Neural cell (in vitro differentiated cells): ENCODE data around the gene EYA3. TPM values are rescaled to one million over a fixed set of nuclear protein-coding genes. Genes with fewer than 3 reads are reported as not detected.

ENCODE experiments used
- H2AFZ ChIP-seq: fragments of 200-600, 300-800 bp; sonication (generic), shearing (Covaris generic); 2 replicates; pipeline ENCODE4 v1.6.0; 2014; ENCODE audit warnings: low read depth, mild to moderate bottlenecking, antibody characterized with exemption, low read length, moderate library complexity
- H3F3A ChIP-seq: fragments of 200-600 bp; shearing (Covaris generic); 2 replicates; pipeline ENCODE4 v1.6.1; 2016; ENCODE audit warnings: mild to moderate bottlenecking, moderate library complexity, mixed read lengths, antibody characterized with exemption, low read length; ENCODE audit not compliant: insufficient read depth, poor library complexity, severe bottlenecking
- H3K27ac ChIP-seq: fragments of 200-600, 300-800 bp; sonication (generic), shearing (Covaris generic); 2 replicates; pipeline ENCODE4 v1.5.1; 2014; ENCODE audit warnings: mild to moderate bottlenecking, low read length, moderate library complexity
- H3K27me3 ChIP-seq: fragments of 300-800, 200-600 bp; sonication (generic), shearing (Covaris generic); 2 replicates; pipeline ENCODE4 v1.6.0; 2014; ENCODE audit warnings: mild to moderate bottlenecking, low read depth, low read length, moderate library complexity; ENCODE audit not compliant: insufficient read depth
- H3K36me3 ChIP-seq: fragments of 300-800, 200-600 bp; sonication (generic), shearing (Covaris generic); 2 replicates; pipeline ENCODE4 v1.5.1; 2014; ENCODE audit warnings: mild to moderate bottlenecking, antibody characterized with exemption, low read length, moderate library complexity; ENCODE audit not compliant: insufficient read depth
- H3K4me2 ChIP-seq: fragments of 300-800, 200-600 bp; sonication (generic), shearing (Covaris generic); 2 replicates; pipeline ENCODE4 v1.6.0; 2014; ENCODE audit warnings: mild to moderate bottlenecking, low read length
- H3K4me3 ChIP-seq: fragments of 300-800, 200-600 bp; sonication (generic), shearing (Covaris generic); 2 replicates; pipeline ENCODE4 v1.5.1; 2014; ENCODE audit warnings: mild to moderate bottlenecking, low read length, moderate library complexity
- H3K79me2 ChIP-seq: fragments of 200-600 bp; shearing (Covaris generic); replicated peaks from 2 replicates; pipeline ENCODE4 v1.6.0; 2014; ENCODE audit warnings: mild to moderate bottlenecking, low read length, moderate library complexity; ENCODE audit not compliant: insufficient read depth
- H3K9ac ChIP-seq: fragments of 300-800, 200-600 bp; sonication (generic), shearing (Covaris generic); 2 replicates; pipeline ENCODE4 v1.6.1; 2016; ENCODE audit warnings: mild to moderate bottlenecking, low read length, mixed read lengths
- H3K9me2 ChIP-seq: fragments of 200-600 bp; shearing (Covaris generic); 2 replicates; pipeline ENCODE4 v1.6.1; 2016; ENCODE audit warnings: mild to moderate bottlenecking, low read length, mixed read lengths; ENCODE audit not compliant: insufficient read depth
- H3K9me3 ChIP-seq: fragments of 200-600, 300-800 bp; sonication (generic), shearing (Covaris generic); 2 replicates; pipeline ENCODE4 v1.6.1; 2016; ENCODE audit warnings: mild to moderate bottlenecking, mixed run types, low read length, moderate library complexity, mixed read lengths
- H4K20me1 ChIP-seq: fragments of 200-600 bp; shearing (Covaris generic); 2 replicates; pipeline ENCODE4 v1.6.1; 2016; ENCODE audit warnings: mild to moderate bottlenecking, mixed run types; ENCODE audit not compliant: insufficient read depth
- EP300 ChIP-seq: fragments of 450-650 bp; conservative IDR thresholded peaks from 2 replicates; pipeline ENCODE4 v1.6.1; 2014; ENCODE audit warnings: antibody characterized with exemption, mild to moderate bottlenecking, moderate library complexity; ENCODE audit not compliant: poor library complexity, severe bottlenecking
- EZH2 ChIP-seq: fragments of 200-600, 300-800 bp; shearing (Covaris generic), sonication (generic); IDR thresholded peaks from 2 replicates; pipeline ENCODE4 v1.6.1; 2014; ENCODE audit warnings: antibody characterized with exemption, low read length, borderline replicate concordance, mild to moderate bottlenecking; ENCODE audit not compliant: insufficient read depth, poor library complexity, severe bottlenecking
- MXI1 ChIP-seq: fragments of 450-650 bp; conservative IDR thresholded peaks from 2 replicates; pipeline ENCODE4 v1.6.1; 2014; ENCODE audit warnings: antibody characterized with exemption, mild to moderate bottlenecking; ENCODE audit not compliant: poor library complexity, severe bottlenecking
- POLR2AphosphoS5 ChIP-seq: IDR thresholded peaks from 2 replicates; pipeline ENCODE4 v1.6.1; 2012
- RAD21 ChIP-seq: fragments of 450-650 bp; conservative IDR thresholded peaks from 2 replicates; pipeline ENCODE4 v1.6.1; 2014; ENCODE audit warnings: antibody characterized with exemption, mild to moderate bottlenecking, moderate library complexity
- SMC3 ChIP-seq: fragments of 450-650 bp; conservative IDR thresholded peaks from 2 replicates; pipeline ENCODE4 v1.6.1; 2014; ENCODE audit warnings: antibody characterized with exemption, mild to moderate bottlenecking, moderate library complexity; ENCODE audit not compliant: poor library complexity
- TAF1 ChIP-seq: IDR thresholded peaks from 2 replicates; pipeline ENCODE4 v1.6.1; 2012; ENCODE audit warnings: low read depth
- polyA plus RNA-seq: library from polyadenylated mRNA; depleted of rRNA; stranded (reverse); fragments of >200 nt; gene quantifications from 2 replicates; pipeline ENCODE4 v1.2.3, GENCODE V29; 2014
- TF ChIP-seq, protein P1 (sequence below): IDR thresholded peaks from 2 replicates; pipeline ENCODE4 v1.6.1; 2012; ENCODE audit warnings: borderline replicate concordance
- TF ChIP-seq, protein P2 (sequence below): fragments of 450-650 bp; IDR thresholded peaks from 2 replicates; pipeline ENCODE4 v1.5.1; 2014; ENCODE audit warnings: antibody characterized with exemption, mild to moderate bottlenecking, moderate library complexity; ENCODE audit not compliant: poor library complexity, severe bottlenecking

The EYA3 gene
- polyA plus RNA-seq, 1 donor from 2014 or later, result 11.2 TPM

GRCh38 chr1:28108001-28108400 is 19.6 kb upstream of the EYA3 start:
- no peaks in the 10 kb centered on the region for H3K9me2 ChIP-seq
- H2AFZ ChIP-seq, result no peak overlapping the region
- H3K27ac ChIP-seq, result no peak overlapping the region
- no peaks in the 10 kb centered on the region for H3F3A ChIP-seq
- H3K4me2 ChIP-seq, result no peak overlapping the region
- no peak overlapping the region for H3K9ac ChIP-seq
- no peak overlapping the region for H3K4me3 ChIP-seq
- no peaks in the 10 kb centered on the region for H3K36me3 ChIP-seq
- TF ChIP-seq MXI1, result no peak
- no peak for TF ChIP-seq EP300
- no peak for TF ChIP-seq POLR2AphosphoS5
- no peak for TF ChIP-seq RAD21
- TF ChIP-seq, protein P1, sequence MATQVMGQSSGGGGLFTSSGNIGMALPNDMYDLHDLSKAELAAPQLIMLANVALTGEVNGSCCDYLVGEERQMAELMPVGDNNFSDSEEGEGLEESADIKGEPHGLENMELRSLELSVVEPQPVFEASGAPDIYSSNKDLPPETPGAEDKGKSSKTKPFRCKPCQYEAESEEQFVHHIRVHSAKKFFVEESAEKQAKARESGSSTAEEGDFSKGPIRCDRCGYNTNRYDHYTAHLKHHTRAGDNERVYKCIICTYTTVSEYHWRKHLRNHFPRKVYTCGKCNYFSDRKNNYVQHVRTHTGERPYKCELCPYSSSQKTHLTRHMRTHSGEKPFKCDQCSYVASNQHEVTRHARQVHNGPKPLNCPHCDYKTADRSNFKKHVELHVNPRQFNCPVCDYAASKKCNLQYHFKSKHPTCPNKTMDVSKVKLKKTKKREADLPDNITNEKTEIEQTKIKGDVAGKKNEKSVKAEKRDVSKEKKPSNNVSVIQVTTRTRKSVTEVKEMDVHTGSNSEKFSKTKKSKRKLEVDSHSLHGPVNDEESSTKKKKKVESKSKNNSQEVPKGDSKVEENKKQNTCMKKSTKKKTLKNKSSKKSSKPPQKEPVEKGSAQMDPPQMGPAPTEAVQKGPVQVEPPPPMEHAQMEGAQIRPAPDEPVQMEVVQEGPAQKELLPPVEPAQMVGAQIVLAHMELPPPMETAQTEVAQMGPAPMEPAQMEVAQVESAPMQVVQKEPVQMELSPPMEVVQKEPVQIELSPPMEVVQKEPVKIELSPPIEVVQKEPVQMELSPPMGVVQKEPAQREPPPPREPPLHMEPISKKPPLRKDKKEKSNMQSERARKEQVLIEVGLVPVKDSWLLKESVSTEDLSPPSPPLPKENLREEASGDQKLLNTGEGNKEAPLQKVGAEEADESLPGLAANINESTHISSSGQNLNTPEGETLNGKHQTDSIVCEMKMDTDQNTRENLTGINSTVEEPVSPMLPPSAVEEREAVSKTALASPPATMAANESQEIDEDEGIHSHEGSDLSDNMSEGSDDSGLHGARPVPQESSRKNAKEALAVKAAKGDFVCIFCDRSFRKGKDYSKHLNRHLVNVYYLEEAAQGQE, result no peak
- no peak for TF ChIP-seq TAF1
- TF ChIP-seq, protein P2, sequence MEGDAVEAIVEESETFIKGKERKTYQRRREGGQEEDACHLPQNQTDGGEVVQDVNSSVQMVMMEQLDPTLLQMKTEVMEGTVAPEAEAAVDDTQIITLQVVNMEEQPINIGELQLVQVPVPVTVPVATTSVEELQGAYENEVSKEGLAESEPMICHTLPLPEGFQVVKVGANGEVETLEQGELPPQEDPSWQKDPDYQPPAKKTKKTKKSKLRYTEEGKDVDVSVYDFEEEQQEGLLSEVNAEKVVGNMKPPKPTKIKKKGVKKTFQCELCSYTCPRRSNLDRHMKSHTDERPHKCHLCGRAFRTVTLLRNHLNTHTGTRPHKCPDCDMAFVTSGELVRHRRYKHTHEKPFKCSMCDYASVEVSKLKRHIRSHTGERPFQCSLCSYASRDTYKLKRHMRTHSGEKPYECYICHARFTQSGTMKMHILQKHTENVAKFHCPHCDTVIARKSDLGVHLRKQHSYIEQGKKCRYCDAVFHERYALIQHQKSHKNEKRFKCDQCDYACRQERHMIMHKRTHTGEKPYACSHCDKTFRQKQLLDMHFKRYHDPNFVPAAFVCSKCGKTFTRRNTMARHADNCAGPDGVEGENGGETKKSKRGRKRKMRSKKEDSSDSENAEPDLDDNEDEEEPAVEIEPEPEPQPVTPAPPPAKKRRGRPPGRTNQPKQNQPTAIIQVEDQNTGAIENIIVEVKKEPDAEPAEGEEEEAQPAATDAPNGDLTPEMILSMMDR, result no peak
- H3K27me3 ChIP-seq, result no peaks in the 10 kb centered on the region
- no peaks in the 10 kb centered on the region for H3K79me2 ChIP-seq
- no peaks in the 10 kb centered on the region for H3K9me3 ChIP-seq
- H4K20me1 ChIP-seq, result no peaks in the 10 kb centered on the region

DNA sequence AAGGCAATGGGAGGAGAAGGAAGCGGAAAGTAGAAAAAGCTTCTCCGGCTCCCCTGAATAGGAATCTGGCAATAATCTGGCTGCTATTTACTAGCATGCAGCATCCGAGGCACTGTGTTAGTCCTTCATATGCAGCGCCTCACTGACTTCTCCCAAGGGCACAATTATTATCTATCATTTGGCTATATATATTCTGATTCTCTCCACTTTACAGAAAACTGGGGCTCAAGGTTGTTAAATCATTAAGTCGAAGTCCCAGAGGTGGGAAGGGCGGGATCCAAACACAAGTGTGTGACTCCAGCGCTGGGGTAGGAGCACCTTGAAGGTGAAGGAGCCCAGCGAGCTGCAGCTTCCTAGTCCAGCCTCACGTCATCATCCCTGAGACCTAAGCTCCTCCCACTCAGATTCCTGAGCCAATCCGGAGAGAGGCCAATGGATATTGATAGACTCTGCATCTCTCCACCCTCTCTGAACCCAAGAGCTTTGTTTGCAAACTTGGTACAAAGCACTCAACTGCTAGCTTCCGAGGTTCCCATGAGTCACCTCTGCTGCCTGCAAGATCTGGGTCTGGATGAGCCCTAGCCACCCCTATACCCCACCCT is 16.6 kb upstream of the EYA3 start:
- Histone ChIP-seq H3K4me2 (no peak overlapping the region), H2AFZ (peak overlapping the region; percentile 30), H3K36me3 (no peaks in the 10 kb centered on the region), H4K20me1 (no peaks in the 10 kb centered on the region), H3F3A (no peaks in the 10 kb centered on the region), H3K9me2 (no peaks in the 10 kb centered on the region), H3K9ac (peak overlapping the region; percentile 54), H3K27ac (peak overlapping the region; percentile 71), H3K4me3 (peak overlapping the region; percentile 59), H3K27me3 (no peaks in the 10 kb centered on the region), H3K79me2 (no peaks in the 10 kb centered on the region), H3K9me3 (no peaks in the 10 kb centered on the region)
- TF ChIP-seq POLR2AphosphoS5 (peak; percentile 70), EP300 (no peak)

- no peaks in the 10 kb centered on the region for H3K79me2 ChIP-seq
- no peak overlapping the region for H3K4me2 ChIP-seq
- H3K9me2 ChIP-seq, result no peaks in the 10 kb centered on the region
- no peaks in the 10 kb centered on the region for H3K36me3 ChIP-seq
- no peak overlapping the region for H3K4me3 ChIP-seq
- no peaks in the 10 kb centered on the region for H4K20me1 ChIP-seq
- H3K9me3 ChIP-seq, result no peaks in the 10 kb centered on the region
- no peaks in the 10 kb centered on the region for H3K27me3 ChIP-seq
- H3K27ac ChIP-seq, result no peak overlapping the region
- no peak overlapping the region for H3K9ac ChIP-seq
- no peak overlapping the region for H2AFZ ChIP-seq
- TF ChIP-seq EP300 (no peak), TAF1 (no peak), SMC3 (no peak), MXI1 (no peak), RAD21 (no peak), EZH2 (no peak), POLR2AphosphoS5 (no peak)
- TF ChIP-seq, protein P1, result no peak
- TF ChIP-seq, protein P2, result no peak
- H3F3A ChIP-seq, result no peaks in the 10 kb centered on the region
These were observed 13.8 kb upstream of the EYA3 start for GRCh38 chr1:28102189-28102588.
